PC-3 (cell line): Measurements from ENCODE around the gene CTXN1.

ENCODE experiments used
- CTCF ChIP-seq: fragments of 300-600 bp; sonication (generic); conservative IDR thresholded peaks from 2 replicates; pipeline ENCODE4 v1.5.1; 2017; ENCODE audit warnings: antibody characterized with exemption, low read depth, mild to moderate bottlenecking, low read length
- EZH2 ChIP-seq: fragments of 300-600 bp; sonication (generic); IDR thresholded peaks from one replicate; pipeline ENCODE4 v1.6.1; 2017; ENCODE audit warnings: antibody characterized with exemption, mild to moderate bottlenecking, low read length; ENCODE audit not compliant: unreplicated experiment

- TF ChIP-seq CTCF (no peak), EZH2 (no peak)
Observed at GRCh38 chr19:7921967-7922835, 3.7 kb downstream of the CTXN1 start.
